ENCODE measurements around the gene NCR1.
A peak's percentile ranks its signal among the peaks of the same experiment; 100 is the strongest.
"Not testable (repeated sequence)": the region's sequence is repeated elsewhere in the genome, so short reads cannot be mapped to it uniquely, and the experiment has no call there.

Gene NCR1

DNA sequence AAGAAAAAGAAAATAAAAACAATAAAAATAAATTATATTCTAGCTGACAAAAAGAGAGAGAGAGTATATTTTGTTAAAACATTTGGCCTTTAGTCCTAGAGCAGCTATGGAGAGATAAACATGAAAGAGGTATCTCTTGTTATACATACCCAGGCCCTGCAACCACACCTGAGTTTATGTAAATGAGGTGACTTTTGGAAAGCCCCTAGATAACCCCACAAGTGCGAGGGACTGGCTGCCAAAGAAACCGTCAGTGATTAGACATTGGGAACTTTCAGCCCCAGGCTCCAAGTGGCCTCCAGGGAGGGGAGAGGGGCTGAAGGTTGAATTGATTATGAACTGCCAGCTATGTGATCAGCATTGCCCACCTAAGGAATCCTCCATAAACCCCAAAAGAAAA lies 43.5 kb downstream of the NCR1 start:
- peak; percentile 64 for DNase-seq (ENCODE audit: low spot score)
- TF ChIP-seq, protein P1, sequence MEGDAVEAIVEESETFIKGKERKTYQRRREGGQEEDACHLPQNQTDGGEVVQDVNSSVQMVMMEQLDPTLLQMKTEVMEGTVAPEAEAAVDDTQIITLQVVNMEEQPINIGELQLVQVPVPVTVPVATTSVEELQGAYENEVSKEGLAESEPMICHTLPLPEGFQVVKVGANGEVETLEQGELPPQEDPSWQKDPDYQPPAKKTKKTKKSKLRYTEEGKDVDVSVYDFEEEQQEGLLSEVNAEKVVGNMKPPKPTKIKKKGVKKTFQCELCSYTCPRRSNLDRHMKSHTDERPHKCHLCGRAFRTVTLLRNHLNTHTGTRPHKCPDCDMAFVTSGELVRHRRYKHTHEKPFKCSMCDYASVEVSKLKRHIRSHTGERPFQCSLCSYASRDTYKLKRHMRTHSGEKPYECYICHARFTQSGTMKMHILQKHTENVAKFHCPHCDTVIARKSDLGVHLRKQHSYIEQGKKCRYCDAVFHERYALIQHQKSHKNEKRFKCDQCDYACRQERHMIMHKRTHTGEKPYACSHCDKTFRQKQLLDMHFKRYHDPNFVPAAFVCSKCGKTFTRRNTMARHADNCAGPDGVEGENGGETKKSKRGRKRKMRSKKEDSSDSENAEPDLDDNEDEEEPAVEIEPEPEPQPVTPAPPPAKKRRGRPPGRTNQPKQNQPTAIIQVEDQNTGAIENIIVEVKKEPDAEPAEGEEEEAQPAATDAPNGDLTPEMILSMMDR (IDR thresholded peaks at IDR 0.05; ENCODE audit: extremely low read depth, missing control alignments), result no peak

DNA sequence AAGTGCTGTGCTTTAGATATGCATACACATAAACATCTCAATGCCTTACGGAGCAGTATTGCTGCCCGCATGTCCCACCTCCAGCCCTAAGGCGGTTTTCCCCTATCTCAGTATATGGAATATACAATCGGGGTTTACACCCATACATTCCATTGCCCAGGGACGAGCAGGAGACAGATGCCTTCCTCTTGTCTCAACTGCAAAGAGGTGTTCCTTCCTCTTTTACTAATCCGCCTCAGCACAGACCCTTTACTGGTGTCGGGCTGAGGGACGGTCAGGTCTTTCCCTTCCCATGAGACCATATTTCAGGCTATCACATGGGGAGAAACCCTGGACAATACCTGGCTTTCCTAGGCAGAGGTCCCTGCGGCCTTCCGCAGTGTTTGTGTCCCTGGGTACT lies 44.6 kb downstream of the NCR1 start:
- not testable (repeated sequence) for DNase-seq (ENCODE audit: low spot score)

DNA sequence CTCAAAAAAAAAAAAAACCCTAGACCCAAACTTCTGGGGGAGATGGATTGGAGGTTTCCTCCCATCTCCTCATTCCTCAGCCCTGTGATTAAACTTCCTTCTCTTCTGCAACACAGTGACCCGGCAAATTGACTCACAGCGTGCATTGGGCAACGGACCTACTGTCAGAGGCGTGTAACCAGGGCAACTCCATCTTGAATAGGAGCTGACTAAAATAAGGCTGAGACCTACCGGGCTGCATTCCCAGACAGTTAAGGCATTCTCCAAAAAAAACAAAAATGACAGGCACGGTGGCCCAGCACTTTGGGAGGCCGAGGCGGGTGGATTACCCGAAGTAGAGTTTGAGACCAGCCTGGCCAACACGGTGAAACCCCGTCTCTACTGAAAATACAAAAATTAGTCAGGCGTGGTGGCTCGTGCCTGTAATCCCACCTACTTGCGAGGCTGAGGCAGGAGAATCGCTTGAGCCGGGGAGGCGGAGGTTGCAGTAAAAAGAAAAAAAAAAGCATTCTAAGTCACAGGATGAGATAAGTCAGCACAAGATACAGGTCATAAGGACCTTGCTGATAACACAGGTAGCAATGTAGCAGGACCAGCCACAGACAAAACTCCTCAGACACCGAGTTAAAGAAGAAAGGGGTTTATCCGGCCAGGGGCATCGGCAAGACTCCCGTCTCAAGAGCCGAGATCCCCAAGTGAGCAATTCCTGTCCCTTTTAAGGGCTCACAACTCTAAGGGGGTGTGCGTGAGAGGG lies 46.8 kb downstream of the NCR1 start:
- no peak for DNase-seq (ENCODE audit: low spot score)

DNA sequence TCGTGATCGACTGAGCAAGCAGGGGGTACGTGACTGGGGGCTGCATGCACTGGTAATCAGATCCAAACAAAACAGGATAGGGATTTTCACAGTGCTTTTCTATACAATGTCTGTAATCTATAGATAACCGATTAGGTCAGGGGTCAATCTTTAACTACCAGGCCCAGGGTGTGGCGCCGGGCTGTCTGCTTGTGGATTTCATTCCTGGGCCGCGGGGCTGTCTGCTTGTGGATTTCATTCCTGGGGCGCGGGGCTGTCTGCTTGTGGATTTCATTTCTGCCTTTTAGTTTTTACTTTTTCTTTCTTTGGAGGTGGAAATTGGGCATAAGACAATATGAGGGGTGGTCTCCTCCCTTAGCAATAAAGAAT lies 47.4 kb downstream of the NCR1 start:
- not testable (repeated sequence) for DNase-seq (ENCODE audit: low spot score)

More for the DNA sequence above, 46.8 kb downstream of the NCR1 start:
- TF ChIP-seq, protein P1 (IDR thresholded peaks at IDR 0.05; ENCODE audit: extremely low read depth, missing control alignments), result no peak

DNA sequence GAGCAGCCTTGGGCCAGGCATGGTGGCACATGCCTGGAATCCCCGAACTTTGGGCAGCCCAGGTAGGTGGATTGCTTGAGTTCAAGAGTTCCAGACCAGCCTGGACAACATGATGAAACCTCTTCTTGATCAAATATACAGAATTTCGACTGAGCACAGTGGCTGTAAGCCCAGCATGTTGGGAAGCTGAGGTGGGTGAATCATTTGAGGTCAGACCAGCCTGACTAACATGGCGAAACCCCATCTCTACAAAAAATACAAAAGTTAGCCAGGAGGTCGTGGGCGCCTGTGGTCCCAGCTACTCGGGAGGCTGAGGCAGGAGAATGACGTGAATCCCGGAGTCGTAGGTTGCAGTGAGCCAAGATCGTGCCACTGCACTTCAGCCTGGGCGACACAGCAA lies 49.4 kb downstream of the NCR1 start:
- DNase-seq (ENCODE audit: low spot score), result no peak
- TF ChIP-seq, protein P1 (IDR thresholded peaks at IDR 0.05; ENCODE audit: extremely low read depth, missing control alignments), result no peak

GRCh38 chr19:54959840-54960239 lies 53.9 kb downstream of the NCR1 start:
- TF ChIP-seq, protein P1 (IDR thresholded peaks at IDR 0.05; ENCODE audit: extremely low read depth, missing control alignments), result no peak
- peak; percentile 49 for DNase-seq (ENCODE audit: low spot score)

Data from GM20000 (cell line).